ENCODE results near the gene RPS6KA5. TPM values are rescaled to one million over a fixed set of nuclear protein-coding genes. Genes with fewer than 3 reads are reported as not detected.

The RPS6KA5 gene
- total RNA-seq, 1 experiment from 2014 or later: 3.8 TPM

- no peak overlapping the region for H3K14ac ChIP-seq (ENCODE audit: insufficient read depth, low read length)
- no peak overlapping the region for H4K5ac ChIP-seq (ENCODE audit: insufficient read length, low read depth, low read length)
- no peak overlapping the region for H2BK12ac ChIP-seq (ENCODE audit: insufficient read length, low read depth, low read length)
- H3K4ac ChIP-seq (ENCODE audit: low read depth, low read length): no peak overlapping the region
- H3K27me3 Mint-ChIP-seq (ENCODE audit: low read depth): no peaks in the 10 kb centered on the region
- WGBS (ENCODE audit: extremely low coverage, insufficient read length, low lambda C conversion rate): no CpG with 5 or more reads among the region's 3 CpGs
- H3K4me1 Mint-ChIP-seq: no peaks in the 10 kb centered on the region
- no peak overlapping the region for H3T11ph ChIP-seq (ENCODE audit: low read length)
- no peaks in the 10 kb centered on the region for H4K20me1 ChIP-seq (ENCODE audit: control insufficient read depth, insufficient read depth, insufficient read length)
- no peaks in the 10 kb centered on the region for H3K23me2 ChIP-seq (ENCODE audit: insufficient read length, low read depth, low read length, poor library complexity, severe bottlenecking)
- H4K91ac ChIP-seq (ENCODE audit: insufficient read length, low read depth, low read length): no peak overlapping the region
- H3K9ac ChIP-seq (ENCODE audit: extremely low read depth, insufficient read length, low read length): no peak overlapping the region
- no peak for DNase-seq
- H3K27ac ChIP-seq (ENCODE audit: insufficient read length, low read depth, low read length): no peak overlapping the region
- H3K27ac Mint-ChIP-seq: no peak overlapping the region
- no peak overlapping the region for H2BK120ac ChIP-seq (ENCODE audit: low read depth, low read length, poor library complexity, severe bottlenecking)
- H2BK15ac ChIP-seq (ENCODE audit: low read depth, low read length): no peak overlapping the region
- H4K8ac ChIP-seq (replicated peaks; ENCODE audit: insufficient read length, low read depth, low read length): no peak overlapping the region
- no peak overlapping the region for H3K18ac ChIP-seq (ENCODE audit: insufficient read length, low read depth, low read length)
- H3K79me2 ChIP-seq (ENCODE audit: insufficient read depth, low read length): no peaks in the 10 kb centered on the region
- H3K79me1 ChIP-seq (ENCODE audit: insufficient read depth, low read depth, low read length, poor library complexity, severe bottlenecking): no peaks in the 10 kb centered on the region
- H2AFZ ChIP-seq (ENCODE audit: low read length): no peak overlapping the region
- no peak overlapping the region for H2BK20ac ChIP-seq (ENCODE audit: low read depth, low read length, poor library complexity, severe bottlenecking)
- no peaks in the 10 kb centered on the region for H3K27me3 ChIP-seq (ENCODE audit: insufficient read depth, low read length)
- H3K4me2 ChIP-seq (ENCODE audit: insufficient read depth, insufficient read length, low read length): no peak overlapping the region
- no peak overlapping the region for H3K56ac ChIP-seq (ENCODE audit: insufficient read length, low read depth, low read length)
- H3K9me3 ChIP-seq (ENCODE audit: control insufficient read depth, low read depth, low read length): no peaks in the 10 kb centered on the region
- H3K36me3 Mint-ChIP-seq (ENCODE audit: insufficient read depth in 1 of 3, low read depth in 3 of 3): no peaks in the 10 kb centered on the region
- H3K9me3 Mint-ChIP-seq: no peaks in the 10 kb centered on the region
- no peaks in the 10 kb centered on the region for H3K4me1 ChIP-seq (ENCODE audit: insufficient read depth, low read length)
- H2BK5ac ChIP-seq (ENCODE audit: insufficient read length, low read length): no peak overlapping the region
- H3K4me3 Mint-ChIP-seq: no peak overlapping the region
- no peak for TF ChIP-seq CTCF (conservative IDR thresholded peaks at IDR 0.05)
- H3K23ac ChIP-seq (ENCODE audit: insufficient read length, low read depth, low read length): no peak overlapping the region
- H2AK5ac ChIP-seq (ENCODE audit: insufficient read length, low read length): no peak overlapping the region
Measured at GRCh38 chr14:90976101-90976500, 84.3 kb downstream of the RPS6KA5 start.
